Osteoblast (primary cell): ENCODE data around the gene CPNE8. TPM values are rescaled to one million over a fixed set of nuclear protein-coding genes. Genes with fewer than 3 reads are reported as not detected.

Source experiments
- DNase-seq: peaks from one replicate; pipeline ENCODE4 v3.0.0; 2011; ENCODE audit warnings: low spot score, mixed read lengths; ENCODE audit not compliant: insufficient read length; ENCODE audit errors: missing footprints
- H2AFZ ChIP-seq: 2 replicates; pipeline ENCODE4 v1.6.0; 2011; ENCODE audit warnings: mild to moderate bottlenecking, low read length
- H3K27ac ChIP-seq: 2 replicates; pipeline ENCODE4 v1.5.1; 2011; ENCODE audit warnings: mild to moderate bottlenecking, low read depth, low read length, moderate library complexity
- H3K27me3 ChIP-seq: 2 replicates; pipeline ENCODE4 v1.6.0; 2012; ENCODE audit warnings: mild to moderate bottlenecking, control low read depth, inconsistent platforms, low read length, moderate library complexity; ENCODE audit not compliant: insufficient read depth
- H3K36me3 ChIP-seq: 2 replicates; pipeline ENCODE4 v1.5.1; 2011; ENCODE audit warnings: mild to moderate bottlenecking, low read length, control low read depth, moderate library complexity; ENCODE audit not compliant: insufficient read depth
- H3K4me1 ChIP-seq: 2 replicates; pipeline ENCODE4 v1.5.1; 2011; ENCODE audit warnings: mild to moderate bottlenecking, low read length, control low read depth, moderate library complexity; ENCODE audit not compliant: insufficient read depth
- H3K4me2 ChIP-seq: 2 replicates; pipeline ENCODE4 v1.6.0; 2011; ENCODE audit warnings: mild to moderate bottlenecking, low read length; ENCODE audit not compliant: insufficient read depth
- H3K4me3 ChIP-seq: fragments of 200-600 bp; sonication (generic); 3 replicates; pipeline ENCODE4 v1.5.1; 2012; ENCODE audit warnings: mild to moderate bottlenecking, low read length, inconsistent platforms; ENCODE audit not compliant: insufficient read depth
- H3K79me2 ChIP-seq: 2 replicates; pipeline ENCODE4 v1.6.0; 2012; ENCODE audit warnings: mild to moderate bottlenecking, low read length, control low read depth, inconsistent platforms; ENCODE audit not compliant: insufficient read depth
- H3K9me3 ChIP-seq: 2 replicates; pipeline ENCODE4 v1.5.1; 2011; ENCODE audit warnings: low read depth, low read length, control low read depth
- H4K20me1 ChIP-seq: 2 replicates; pipeline ENCODE4 v1.6.0; 2012; ENCODE audit warnings: mild to moderate bottlenecking, low read length, control low read depth; ENCODE audit not compliant: insufficient read depth
- CTCF ChIP-seq: IDR thresholded peaks from 2 replicates; pipeline ENCODE4 v1.5.1; 2011; ENCODE audit warnings: mild to moderate bottlenecking, low read depth, low read length, moderate library complexity; ENCODE audit errors: extremely low read depth
- total RNA-seq: library from RNA; depleted of rRNA; stranded (reverse); fragments of >200 nt; gene quantifications from 2 replicates; pipeline ENCODE4 v1.2.3, GENCODE V29; 2012

Gene CPNE8
- total RNA-seq, 1 donor = 20.6 TPM

- no peaks in the 10 kb centered on the region for H4K20me1 ChIP-seq
- no peak for TF ChIP-seq CTCF
- H3K4me1 ChIP-seq = no peaks in the 10 kb centered on the region
- no peaks in the 10 kb centered on the region for H3K36me3 ChIP-seq
- H3K79me2 ChIP-seq = no peaks in the 10 kb centered on the region
- H3K4me2 ChIP-seq = no peak overlapping the region
- H3K27ac ChIP-seq = no peak overlapping the region
- no peak overlapping the region for H3K4me3 ChIP-seq
- H3K9me3 ChIP-seq = no peaks in the 10 kb centered on the region
- no peak overlapping the region for H2AFZ ChIP-seq
- H3K27me3 ChIP-seq = no peaks in the 10 kb centered on the region
- no peak for DNase-seq
These were observed 28.7 kb upstream of the CPNE8 start for GRCh38 chr12:38934078-38934584.

GRCh38 chr12:38932320-38932719 is 26.9 kb upstream of the CPNE8 start:
- no peaks in the 10 kb centered on the region for H3K4me1 ChIP-seq
- H2AFZ ChIP-seq = no peak overlapping the region
- no peaks in the 10 kb centered on the region for H3K79me2 ChIP-seq
- H3K27me3 ChIP-seq = no peaks in the 10 kb centered on the region
- H3K27ac ChIP-seq = no peak overlapping the region
- DNase-seq = no peak
- H4K20me1 ChIP-seq = no peaks in the 10 kb centered on the region
- H3K4me3 ChIP-seq = no peak overlapping the region
- H3K4me2 ChIP-seq = no peak overlapping the region
- no peaks in the 10 kb centered on the region for H3K9me3 ChIP-seq
- no peaks in the 10 kb centered on the region for H3K36me3 ChIP-seq
- TF ChIP-seq CTCF = no peak

- H4K20me1 ChIP-seq = no peaks in the 10 kb centered on the region
- no peak overlapping the region for H3K4me3 ChIP-seq
- DNase-seq = no peak
- H3K36me3 ChIP-seq = no peaks in the 10 kb centered on the region
- H3K4me1 ChIP-seq = no peaks in the 10 kb centered on the region
- no peaks in the 10 kb centered on the region for H3K79me2 ChIP-seq
- H2AFZ ChIP-seq = no peak overlapping the region
- no peak for TF ChIP-seq CTCF
- H3K4me2 ChIP-seq = no peak overlapping the region
- H3K27me3 ChIP-seq = no peaks in the 10 kb centered on the region
- no peaks in the 10 kb centered on the region for H3K9me3 ChIP-seq
- no peak overlapping the region for H3K27ac ChIP-seq
These were observed 26.1 kb upstream of the CPNE8 start for GRCh38 chr12:38931461-38931860.

- H3K27me3 ChIP-seq = no peaks in the 10 kb centered on the region
- H3K4me1 ChIP-seq = no peaks in the 10 kb centered on the region
- H3K4me2 ChIP-seq = no peak overlapping the region
- H3K79me2 ChIP-seq = no peaks in the 10 kb centered on the region
- no peak overlapping the region for H3K4me3 ChIP-seq
- no peaks in the 10 kb centered on the region for H4K20me1 ChIP-seq
- no peak for DNase-seq
- no peak for TF ChIP-seq CTCF
- H2AFZ ChIP-seq = no peak overlapping the region
- H3K36me3 ChIP-seq = no peaks in the 10 kb centered on the region
- no peak overlapping the region for H3K27ac ChIP-seq
- H3K9me3 ChIP-seq = no peaks in the 10 kb centered on the region
These were observed 25.6 kb upstream of the CPNE8 start for GRCh38 chr12:38930990-38931389.
